ENCODE measurements around the gene VSIG10L2. TPM values are rescaled to one million over a fixed set of nuclear protein-coding genes. Genes with fewer than 3 reads are reported as not detected.

Gene VSIG10L2
- total and polyA plus RNA-seq, 2 experiments from 2014 or later: not detected

DNA sequence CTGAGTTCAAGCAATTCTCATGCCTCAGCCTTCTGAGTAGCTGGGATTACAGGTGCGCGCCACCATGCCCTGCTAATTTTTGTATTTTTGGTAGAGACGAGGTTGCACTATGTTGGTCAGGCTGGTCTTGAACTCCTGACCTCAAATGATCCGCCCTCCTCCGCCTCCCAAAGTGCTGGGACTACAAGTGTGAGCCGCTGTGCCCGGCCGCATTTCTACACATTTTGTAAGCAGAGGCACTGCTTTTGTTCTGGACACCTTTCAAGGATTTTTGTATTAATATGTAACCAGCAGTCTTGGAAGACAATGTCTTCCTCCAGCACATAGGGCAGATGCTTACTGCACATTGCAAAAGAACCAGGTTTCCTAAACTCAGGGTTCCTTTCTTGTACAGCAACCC is 11.4 kb upstream of the VSIG10L2 start:
- in situ Hi-C loops (cut with MboI): no loop called here
- Histone ChIP-seq H2AFZ (no peak overlapping the region), H3K79me2 (ENCODE audit: insufficient read depth) (no peaks in the 10 kb centered on the region), H3K27me3 (replicated peaks; ENCODE audit: insufficient read depth) (0 out of 2 replicates have a peak, but pooled peaks cover 10% of the 10 kb centered on the region), H3K9me2 (ENCODE audit: insufficient read depth) (no peaks in the 10 kb centered on the region), H3F3A (ENCODE audit: insufficient read depth) (no peaks in the 10 kb centered on the region), H3K4me1 (ENCODE audit: insufficient read depth) (no peaks in the 10 kb centered on the region), H3K9me3 (ENCODE audit: low read depth) (no peaks in the 10 kb centered on the region), H3K9ac (no peak overlapping the region), H3K4me2 (ENCODE audit: unreplicated experiment) (no peak overlapping the region), H4K20me1 (ENCODE audit: insufficient read depth) (no peaks in the 10 kb centered on the region), H3K27ac (no peak overlapping the region), H3K36me3 (ENCODE audit: low read depth) (no peaks in the 10 kb centered on the region), H3K4me3 (no peak overlapping the region)
- WGBS, 2 experiments (ENCODE audit: low coverage in 1 of 2, low lambda C conversion rate in 2 of 2, missing lambda C conversion rate in 2 of 2): 83 to 84% methylated on average over 8 of the region's 8 CpGs
- TF ChIP-seq EZH2phosphoT487 (IDR thresholded peaks at IDR 0.05; ENCODE audit: insufficient read depth, low read depth) (no peak), EZH2 (IDR thresholded peaks at IDR 0.05; ENCODE audit: insufficient read depth, poor library complexity, severe bottlenecking) (no peak)
- no peak for DNase-seq

DNA sequence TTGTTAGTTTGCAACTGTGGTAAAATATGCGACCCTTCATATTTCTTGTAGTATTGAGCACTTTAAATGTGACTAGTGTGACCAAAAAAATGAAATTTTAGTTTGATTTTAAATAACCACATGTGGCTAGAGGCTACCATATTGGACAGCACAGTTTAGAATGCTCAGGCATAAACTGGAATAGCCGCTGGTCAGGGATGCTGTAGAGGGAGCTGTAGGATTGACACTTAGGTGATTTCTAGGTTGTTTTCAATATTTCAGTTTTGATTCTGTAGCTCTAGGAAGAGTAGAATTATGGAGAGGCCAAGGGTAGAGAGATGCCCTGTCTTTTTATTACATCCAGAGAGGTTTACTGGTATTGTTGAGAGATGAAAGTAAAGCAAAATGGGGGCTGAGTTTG is 10.8 kb upstream of the VSIG10L2 start:
- H3K27ac ChIP-seq: no peak overlapping the region

DNA sequence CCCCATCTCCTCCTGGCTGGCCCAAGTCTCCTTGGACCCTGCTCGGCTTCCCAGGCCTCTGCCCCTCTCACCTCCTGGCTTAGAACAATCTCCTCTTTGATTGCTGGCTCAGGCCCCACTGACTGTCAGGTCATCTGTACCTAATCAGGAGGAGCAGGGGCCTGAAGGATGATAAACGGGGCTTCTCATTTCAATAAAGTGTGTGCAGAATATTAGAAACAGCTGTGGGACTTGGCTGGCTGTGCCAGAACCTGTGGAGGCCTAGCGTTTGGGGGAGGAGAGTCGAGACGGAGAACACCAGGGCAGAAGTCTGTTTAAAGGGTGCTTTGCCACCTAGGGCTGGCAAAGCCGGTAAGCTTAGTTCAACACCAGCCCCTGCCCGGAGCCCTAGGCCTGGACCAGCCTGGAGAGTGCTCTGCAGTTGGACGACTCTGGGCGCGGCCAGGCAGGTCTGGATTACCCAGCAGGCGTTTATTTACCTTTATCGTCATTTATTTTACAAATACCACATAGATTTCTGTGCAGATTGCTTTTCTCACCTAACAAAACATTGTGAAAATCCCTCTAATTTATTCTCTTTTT is 10.1 kb upstream of the VSIG10L2 start:
- Histone ChIP-seq H2AFZ (no peak overlapping the region), H3K36me3 (ENCODE audit: low read depth) (no peaks in the 10 kb centered on the region), H3K9me2 (ENCODE audit: insufficient read depth) (no peaks in the 10 kb centered on the region), H3K9ac (no peak overlapping the region), H4K20me1 (ENCODE audit: insufficient read depth) (no peaks in the 10 kb centered on the region), H3K4me1 (ENCODE audit: insufficient read depth) (no peaks in the 10 kb centered on the region), H3K9me3 (ENCODE audit: low read depth) (no peaks in the 10 kb centered on the region), H3K4me2 (ENCODE audit: unreplicated experiment) (no peak overlapping the region), H3K27me3 (replicated peaks; ENCODE audit: insufficient read depth) (0 out of 2 replicates have a peak, but pooled peaks cover 6% of the 10 kb centered on the region), H3K4me3 (no peak overlapping the region), H3K27ac (no peak overlapping the region), H3F3A (ENCODE audit: insufficient read depth) (no peaks in the 10 kb centered on the region), H3K79me2 (ENCODE audit: insufficient read depth) (no peaks in the 10 kb centered on the region)
- 39 to 42% methylated on average over 12 of the region's 12 CpGs for WGBS, 2 experiments (ENCODE audit: low coverage in 1 of 2, low lambda C conversion rate in 2 of 2, missing lambda C conversion rate in 2 of 2)
- TF ChIP-seq EZH2phosphoT487 (IDR thresholded peaks at IDR 0.05; ENCODE audit: insufficient read depth, low read depth) (no peak), EZH2 (IDR thresholded peaks at IDR 0.05; ENCODE audit: insufficient read depth, poor library complexity, severe bottlenecking) (no peak)
- in situ Hi-C loops (cut with MboI): no loop called here
- DNase-seq: peak; percentile 39

More for the DNA sequence above, 10.8 kb upstream of the VSIG10L2 start:
- H3K4me3 ChIP-seq: no peak overlapping the region
- H3K36me3 ChIP-seq (ENCODE audit: low read depth): no peaks in the 10 kb centered on the region
- H3F3A ChIP-seq (ENCODE audit: insufficient read depth): no peaks in the 10 kb centered on the region
- no peaks in the 10 kb centered on the region for H3K4me1 ChIP-seq (ENCODE audit: insufficient read depth)
- no peak overlapping the region for H3K4me2 ChIP-seq (ENCODE audit: unreplicated experiment)
- H4K20me1 ChIP-seq (ENCODE audit: insufficient read depth): no peaks in the 10 kb centered on the region
- 0 out of 2 replicates have a peak, but pooled peaks cover 10% of the 10 kb centered on the region for H3K27me3 ChIP-seq (replicated peaks; ENCODE audit: insufficient read depth)
- no peaks in the 10 kb centered on the region for H3K79me2 ChIP-seq (ENCODE audit: insufficient read depth)
- no peaks in the 10 kb centered on the region for H3K9me3 ChIP-seq (ENCODE audit: low read depth)
- no peak for DNase-seq
- H3K9me2 ChIP-seq (ENCODE audit: insufficient read depth): no peaks in the 10 kb centered on the region
- no peak for TF ChIP-seq EZH2phosphoT487 (IDR thresholded peaks at IDR 0.05; ENCODE audit: insufficient read depth, low read depth)
- TF ChIP-seq EZH2 (IDR thresholded peaks at IDR 0.05; ENCODE audit: insufficient read depth, poor library complexity, severe bottlenecking): no peak
- in situ Hi-C loops (cut with MboI): no loop called here
- no peak overlapping the region for H2AFZ ChIP-seq
- no peak overlapping the region for H3K9ac ChIP-seq
- 90 to 92% methylated on average over 2 of the region's 2 CpGs for WGBS, 2 experiments (ENCODE audit: low coverage in 1 of 2, low lambda C conversion rate in 2 of 2, missing lambda C conversion rate in 2 of 2)

DNA sequence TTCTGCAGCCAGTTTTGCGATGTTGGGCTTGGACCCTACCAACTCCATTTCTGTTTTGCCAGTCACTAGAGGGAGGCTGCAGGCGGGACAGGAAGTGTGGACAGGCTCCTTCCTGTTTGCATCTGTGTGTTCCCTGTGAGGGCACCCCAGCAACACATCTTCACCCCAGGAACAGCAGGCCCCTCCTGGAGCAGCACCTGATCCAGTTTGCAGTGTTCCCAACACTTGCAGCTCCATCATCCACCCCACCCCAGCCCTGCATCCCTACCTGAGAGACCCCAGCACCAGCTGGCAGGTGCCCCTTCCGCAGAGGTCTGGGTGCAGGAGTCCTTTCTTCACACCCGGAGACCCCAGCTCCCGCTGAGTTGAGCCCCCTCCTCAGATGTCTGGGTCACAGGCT is 7.4 kb upstream of the VSIG10L2 start:
- Histone ChIP-seq H3F3A (ENCODE audit: insufficient read depth) (no peaks in the 10 kb centered on the region), H3K79me2 (ENCODE audit: insufficient read depth) (no peaks in the 10 kb centered on the region), H3K9me3 (ENCODE audit: low read depth) (no peaks in the 10 kb centered on the region), H3K9ac (no peak overlapping the region), H2AFZ (peak overlapping the region; percentile 51; the same call in 1 of the 2 replicates), H3K4me2 (ENCODE audit: unreplicated experiment) (no peak overlapping the region), H3K9me2 (ENCODE audit: insufficient read depth) (no peaks in the 10 kb centered on the region), H3K4me3 (no peak overlapping the region), H3K27ac (no peak overlapping the region), H3K4me1 (ENCODE audit: insufficient read depth) (no peaks in the 10 kb centered on the region), H3K27me3 (replicated peaks; ENCODE audit: insufficient read depth) (no peaks in the 10 kb centered on the region; the same call in 1 of the 2 replicates), H4K20me1 (ENCODE audit: insufficient read depth) (no peaks in the 10 kb centered on the region), H3K36me3 (ENCODE audit: low read depth) (no peaks in the 10 kb centered on the region)
- 48 to 50% methylated on average over 5 of the region's 5 CpGs for WGBS, 2 experiments (ENCODE audit: low coverage in 1 of 2, low lambda C conversion rate in 2 of 2, missing lambda C conversion rate in 2 of 2)
- TF ChIP-seq EZH2phosphoT487 (IDR thresholded peaks at IDR 0.05; ENCODE audit: insufficient read depth, low read depth) (no peak), EZH2 (IDR thresholded peaks at IDR 0.05; ENCODE audit: insufficient read depth, poor library complexity, severe bottlenecking) (no peak)
- DNase-seq: no peak
- in situ Hi-C loops (cut with MboI): no loop called here

All from GM23248 (cell line).